Fibroblast of lung (primary cell): ENCODE measurements around the gene PDIA5. TPM values are rescaled to one million over a fixed set of nuclear protein-coding genes. Genes with fewer than 3 reads are reported as not detected.

ENCODE experiments used
- DNase-seq, 2 donors: peaks; one replicate each; pipeline versions ENCODE4 v3.0.0 to v3.0.0-alpha.2; 2010; ENCODE audit warnings: low read depth in 2 of 2
- H2AFZ ChIP-seq: 2 replicates; pipeline ENCODE4 v1.5.1; 2012; ENCODE audit warnings: low read length, control low read depth, inconsistent platforms
- H3K27ac ChIP-seq: 2 replicates; pipeline ENCODE4 v1.5.1; 2011; ENCODE audit warnings: low read length, control low read depth; ENCODE audit not compliant: insufficient read depth
- H3K27me3 ChIP-seq: 2 replicates; pipeline ENCODE4 v1.5.1; 2011; ENCODE audit warnings: mild to moderate bottlenecking, low read length; ENCODE audit not compliant: control insufficient read depth, insufficient read depth
- H3K36me3 ChIP-seq: 2 replicates; pipeline ENCODE4 v1.5.1; 2011; ENCODE audit warnings: low read length; ENCODE audit not compliant: control insufficient read depth, insufficient read depth
- H3K4me1 ChIP-seq: 2 replicates; pipeline ENCODE4 v1.5.1; 2011; ENCODE audit warnings: low read length; ENCODE audit not compliant: control insufficient read depth, insufficient read depth; ENCODE audit errors: extremely low read depth
- H3K4me2 ChIP-seq: 2 replicates; pipeline ENCODE4 v1.5.1; 2011; ENCODE audit warnings: low read length, control low read depth; ENCODE audit not compliant: insufficient read depth; ENCODE audit errors: extremely low read depth
- H3K4me3 ChIP-seq, 4 experiments: fragments of 200-600 bp in 1 of 4; sonication (generic) in 1 of 4; replicated peaks in 1 of 4; 2 replicates each; pipeline ENCODE4 v1.5.1; 2011 to 2016; ENCODE audit warnings: low read length in 4 of 4, low read depth in 3 of 4, mild to moderate bottlenecking in 3 of 4, control low read depth in 2 of 4, inconsistent platforms in 1 of 4, mixed read lengths in 1 of 4; ENCODE audit not compliant: insufficient read depth in 1 of 4; ENCODE audit errors: control extremely low read depth in 1 of 4
- H3K79me2 ChIP-seq: 2 replicates; pipeline ENCODE4 v1.5.1; 2012; ENCODE audit warnings: mild to moderate bottlenecking, low read length, inconsistent platforms; ENCODE audit not compliant: control insufficient read depth, insufficient read depth
- H3K9ac ChIP-seq: 2 replicates; pipeline ENCODE4 v1.5.1; 2011; ENCODE audit warnings: mild to moderate bottlenecking, low read length, control low read depth; ENCODE audit not compliant: insufficient read depth
- H3K9me3 ChIP-seq: 2 replicates; pipeline ENCODE4 v1.5.1; 2012; ENCODE audit warnings: low read depth, low read length; ENCODE audit not compliant: control insufficient read depth, insufficient read depth
- H4K20me1 ChIP-seq: 2 replicates; pipeline ENCODE4 v1.5.1; 2011; ENCODE audit warnings: low read length; ENCODE audit not compliant: control insufficient read depth, insufficient read depth; ENCODE audit errors: extremely low read depth
- EZH2 ChIP-seq: IDR thresholded peaks from 2 replicates; pipeline ENCODE4 v1.5.1; 2012; ENCODE audit warnings: low read length, control low read depth, mild to moderate bottlenecking; ENCODE audit errors: missing control alignments
- polyA plus RNA-seq, 2 donors: library from polyadenylated mRNA; depleted of rRNA in 1 of 2; stranded (reverse) in 1 of 2; unstranded in 1 of 2; fragments of >200 nt; gene quantifications; 2 replicates each; pipeline ENCODE4 v1.2.1, GENCODE V29; 2011 to 2012; ENCODE audit warnings: missing spikeins in 1 of 2
- total RNA-seq: library from RNA; depleted of rRNA; stranded (reverse); fragments of >200 nt; gene quantifications from 2 replicates; pipeline ENCODE4 v1.2.1, GENCODE V29; 2014
- TF ChIP-seq, protein P1 (sequence below), 2 donors: IDR thresholded peaks in 1 of 2; conservative IDR thresholded peaks in 1 of 2; 1 replicate in 1 of 2; 2 replicates in 1 of 2; pipeline ENCODE4 v1.5.1; 2011 to 2012; ENCODE audit warnings: low read length in 2 of 2, control low read depth in 1 of 2, inconsistent platforms in 1 of 2, low read depth in 1 of 2, mild to moderate bottlenecking in 1 of 2

PDIA5 gene
- total and polyA plus RNA-seq, 2 donors (not counting 1 experiment from before 2014, with no cell fraction given): 27.9 to 51.4 TPM

DNA sequence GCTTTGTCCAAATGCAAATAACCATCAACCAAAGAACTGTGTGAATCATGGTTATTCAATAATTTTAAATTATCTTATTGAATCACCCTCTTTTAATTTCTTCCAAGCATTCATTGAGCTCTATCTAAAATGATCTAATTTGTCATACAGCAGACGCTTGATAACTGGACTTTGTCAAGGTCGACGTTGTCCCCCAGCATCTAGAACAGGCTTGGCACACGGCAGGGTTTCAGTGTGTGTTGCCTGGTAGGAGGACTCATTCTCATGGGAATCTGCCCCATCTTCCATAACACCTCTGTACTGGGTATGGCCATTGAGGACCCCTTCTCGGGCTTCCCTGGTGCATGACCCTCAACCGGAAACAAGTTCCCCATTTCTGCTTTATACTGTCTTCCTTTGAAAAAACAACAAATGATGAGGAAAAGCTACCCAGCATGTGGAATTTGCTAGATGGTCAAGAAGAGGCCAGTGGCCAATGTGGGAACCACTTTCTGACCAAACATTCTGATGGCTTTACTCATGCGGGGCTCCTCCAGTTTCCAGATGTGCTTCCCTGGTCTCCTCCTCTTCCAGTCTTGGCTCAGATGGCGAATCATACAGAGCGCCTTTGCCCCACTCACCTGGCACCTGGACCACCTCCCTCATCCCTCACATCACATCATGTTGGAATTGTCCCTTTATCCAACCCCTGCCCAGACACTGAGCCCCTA is 93.3 kb downstream of the PDIA5 start:
- Histone ChIP-seq H3K4me2 (no peak overlapping the region), H3K27ac (no peak overlapping the region), H3K9me3 (no peaks in the 10 kb centered on the region), H3K79me2 (no peaks in the 10 kb centered on the region), H3K9ac (no peak overlapping the region), H2AFZ (no peak overlapping the region), H3K4me1 (no peaks in the 10 kb centered on the region), H3K4me3 (no peak overlapping the region), H3K36me3 (peaks cover 18% of the 10 kb centered on the region), H4K20me1 (peaks cover 1% of the 10 kb centered on the region), H3K27me3 (no peaks in the 10 kb centered on the region)
- DNase-seq: peak in 1 of 2 donors; percentile 54
- TF ChIP-seq, protein P1, sequence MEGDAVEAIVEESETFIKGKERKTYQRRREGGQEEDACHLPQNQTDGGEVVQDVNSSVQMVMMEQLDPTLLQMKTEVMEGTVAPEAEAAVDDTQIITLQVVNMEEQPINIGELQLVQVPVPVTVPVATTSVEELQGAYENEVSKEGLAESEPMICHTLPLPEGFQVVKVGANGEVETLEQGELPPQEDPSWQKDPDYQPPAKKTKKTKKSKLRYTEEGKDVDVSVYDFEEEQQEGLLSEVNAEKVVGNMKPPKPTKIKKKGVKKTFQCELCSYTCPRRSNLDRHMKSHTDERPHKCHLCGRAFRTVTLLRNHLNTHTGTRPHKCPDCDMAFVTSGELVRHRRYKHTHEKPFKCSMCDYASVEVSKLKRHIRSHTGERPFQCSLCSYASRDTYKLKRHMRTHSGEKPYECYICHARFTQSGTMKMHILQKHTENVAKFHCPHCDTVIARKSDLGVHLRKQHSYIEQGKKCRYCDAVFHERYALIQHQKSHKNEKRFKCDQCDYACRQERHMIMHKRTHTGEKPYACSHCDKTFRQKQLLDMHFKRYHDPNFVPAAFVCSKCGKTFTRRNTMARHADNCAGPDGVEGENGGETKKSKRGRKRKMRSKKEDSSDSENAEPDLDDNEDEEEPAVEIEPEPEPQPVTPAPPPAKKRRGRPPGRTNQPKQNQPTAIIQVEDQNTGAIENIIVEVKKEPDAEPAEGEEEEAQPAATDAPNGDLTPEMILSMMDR (conservative IDR thresholded peaks at IDR 0.05 in 1 of 2, IDR thresholded peaks at IDR 0.05 in 1 of 2; ENCODE audit: low read depth in 1 of 2, low read length in 2 of 2): no peak
- no peak for TF ChIP-seq EZH2

DNA sequence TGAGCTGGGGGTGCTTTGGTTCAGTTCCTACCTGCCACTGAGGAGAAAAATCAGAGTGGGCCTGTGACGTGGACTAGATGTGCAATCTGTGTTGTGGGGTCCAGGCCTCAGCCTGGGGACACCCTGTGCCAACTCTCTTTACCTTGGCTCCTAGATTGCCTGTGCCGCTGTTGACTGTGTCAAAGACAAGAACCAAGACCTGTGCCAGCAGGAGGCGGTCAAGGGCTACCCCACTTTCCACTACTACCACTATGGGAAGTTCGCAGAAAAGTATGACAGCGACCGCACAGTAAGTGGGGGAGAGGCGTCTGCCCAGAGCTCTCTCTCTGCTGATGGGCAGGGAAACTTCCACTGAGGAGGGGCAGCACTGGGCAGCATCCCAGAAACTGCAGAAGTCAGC is 94.3 kb downstream of the PDIA5 start:
- peaks cover 1% of the 10 kb centered on the region for H4K20me1 ChIP-seq
- TF ChIP-seq, protein P1 (conservative IDR thresholded peaks at IDR 0.05 in 1 of 2, IDR thresholded peaks at IDR 0.05 in 1 of 2; ENCODE audit: low read depth in 1 of 2, low read length in 2 of 2): no peak
- no peak for TF ChIP-seq EZH2

DNA sequence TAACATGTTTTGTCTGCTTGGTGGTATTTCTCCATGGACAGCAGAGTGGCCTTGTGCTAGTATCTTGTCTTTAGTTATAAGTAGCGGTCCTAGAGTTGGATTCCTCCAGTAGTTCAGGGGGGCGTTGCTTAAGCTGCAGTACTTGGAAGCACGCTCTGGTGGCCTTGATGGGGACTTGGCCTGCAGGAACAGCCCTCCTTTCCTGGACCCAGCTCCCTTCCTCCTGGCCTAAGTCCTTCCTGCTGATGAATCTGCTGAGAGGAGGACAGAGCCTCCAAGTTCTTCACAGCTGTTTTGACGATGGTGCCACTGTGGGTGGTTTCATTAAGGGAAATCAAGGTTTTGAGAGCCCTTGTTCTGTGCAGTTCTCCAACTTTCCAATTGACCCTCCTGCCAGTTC is 96.3 kb downstream of the PDIA5 start:
- no peak overlapping the region for H3K4me2 ChIP-seq
- no peak overlapping the region for H3K4me3 ChIP-seq
- H3K4me1 ChIP-seq: no peaks in the 10 kb centered on the region
- no peak overlapping the region for H3K27ac ChIP-seq
- DNase-seq: no peak
- peaks cover 1% of the 10 kb centered on the region for H4K20me1 ChIP-seq
- peaks cover 11% of the 10 kb centered on the region for H3K36me3 ChIP-seq
- no peaks in the 10 kb centered on the region for H3K27me3 ChIP-seq
- no peak overlapping the region for H2AFZ ChIP-seq
- H3K9me3 ChIP-seq: no peaks in the 10 kb centered on the region
- no peak overlapping the region for H3K9ac ChIP-seq
- no peak for TF ChIP-seq EZH2
- TF ChIP-seq, protein P1 (conservative IDR thresholded peaks at IDR 0.05 in 1 of 2, IDR thresholded peaks at IDR 0.05 in 1 of 2; ENCODE audit: low read depth in 1 of 2, low read length in 2 of 2): no peak
- H3K79me2 ChIP-seq: no peaks in the 10 kb centered on the region

More for the DNA sequence above, 94.3 kb downstream of the PDIA5 start:
- Histone ChIP-seq H3K79me2 (no peaks in the 10 kb centered on the region), H3K27ac (no peak overlapping the region), H3K4me2 (no peak overlapping the region), H3K27me3 (no peaks in the 10 kb centered on the region), H3K9me3 (no peaks in the 10 kb centered on the region), H3K9ac (no peak overlapping the region), H3K4me3 (no peak overlapping the region), H3K36me3 (peaks cover 15% of the 10 kb centered on the region), H2AFZ (no peak overlapping the region), H3K4me1 (no peaks in the 10 kb centered on the region)
- no peak for DNase-seq
